Measurements from ENCODE around the gene ABI1.

Gene ABI1

GRCh38 chr10:26832960-26833359 lies 27.8 kb downstream of the ABI1 start:
- no peaks in the 10 kb centered on the region for H3K27me3 ChIP-seq (replicated peaks)
- H3K36me3 ChIP-seq (replicated peaks), result no peaks in the 10 kb centered on the region
- no peak overlapping the region for H3K27ac ChIP-seq
- in situ Hi-C loops (cut with HindIII; ENCODE audit: low pct_ligation_motif_present, low sequenced_read_pairs), result no loop called here
- DNase-seq, result no peak
- H3K4me3 ChIP-seq (ENCODE audit: low read depth, low read length), result no peak overlapping the region
- TF ChIP-seq CTCF (IDR thresholded peaks at IDR 0.05; ENCODE audit: low read depth, low read length, missing control alignments), result no peak

DNA sequence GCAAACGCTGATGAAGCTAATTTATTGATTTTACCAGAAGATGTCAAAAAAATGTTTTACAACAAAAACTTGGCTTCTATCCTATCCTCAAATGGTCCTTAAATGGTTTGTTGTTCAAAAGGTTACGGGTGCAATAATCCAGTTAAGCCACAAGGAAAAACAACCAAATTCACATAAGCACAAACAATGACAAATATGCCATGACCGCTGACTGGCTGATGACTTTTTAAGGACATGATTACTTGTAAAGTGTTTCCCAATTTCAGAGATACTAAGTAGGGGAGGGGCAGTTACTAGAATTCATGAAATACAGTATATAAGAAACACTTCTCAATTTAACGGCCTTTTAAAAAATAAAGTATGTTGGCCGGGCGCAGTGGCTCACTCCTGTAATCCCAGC lies 28.8 kb downstream of the ABI1 start:
- no peak for DNase-seq
- no peak for TF ChIP-seq CTCF (IDR thresholded peaks at IDR 0.05; ENCODE audit: low read depth, low read length, missing control alignments)
- Histone ChIP-seq H3K36me3 (replicated peaks) (no peaks in the 10 kb centered on the region), H3K4me3 (ENCODE audit: low read depth, low read length) (no peak overlapping the region), H3K27ac (no peak overlapping the region), H3K27me3 (replicated peaks) (no peaks in the 10 kb centered on the region)
- in situ Hi-C loops (cut with HindIII; ENCODE audit: low pct_ligation_motif_present, low sequenced_read_pairs), result no loop called here

- H3K4me3 ChIP-seq (ENCODE audit: low read depth, low read length), result no peak overlapping the region
Observed at GRCh38 chr10:26829810-26830515, 30.8 kb downstream of the ABI1 start.

GRCh38 chr10:26824015-26824690 lies 36.6 kb downstream of the ABI1 start:
- Histone ChIP-seq H3K4me3 (ENCODE audit: low read depth, low read length) (no peak overlapping the region), H3K36me3 (replicated peaks) (no peaks in the 10 kb centered on the region), H3K27ac (no peak overlapping the region), H3K27me3 (replicated peaks) (no peaks in the 10 kb centered on the region)
- DNase-seq, result no peak
- in situ Hi-C loops (cut with HindIII; ENCODE audit: low pct_ligation_motif_present, low sequenced_read_pairs), result no loop called here
- no peak for TF ChIP-seq CTCF (IDR thresholded peaks at IDR 0.05; ENCODE audit: low read depth, low read length, missing control alignments)

More at GRCh38 chr10:26829810-26830515, 30.8 kb downstream of the ABI1 start:
- no peak for DNase-seq
- no peak overlapping the region for H3K27ac ChIP-seq
- no peaks in the 10 kb centered on the region for H3K27me3 ChIP-seq (replicated peaks)
- no peaks in the 10 kb centered on the region for H3K36me3 ChIP-seq (replicated peaks)
- in situ Hi-C loops (cut with HindIII; ENCODE audit: low pct_ligation_motif_present, low sequenced_read_pairs), result no loop called here
- TF ChIP-seq CTCF (IDR thresholded peaks at IDR 0.05; ENCODE audit: low read depth, low read length, missing control alignments), result no peak

GRCh38 chr10:26821699-26822570 lies 38.8 kb downstream of the ABI1 start:
- in situ Hi-C loops (cut with HindIII; ENCODE audit: low pct_ligation_motif_present, low sequenced_read_pairs), result no loop called here
- Histone ChIP-seq H3K36me3 (replicated peaks) (no peaks in the 10 kb centered on the region), H3K27ac (no peak overlapping the region), H3K4me3 (ENCODE audit: low read depth, low read length) (no peak overlapping the region), H3K27me3 (replicated peaks) (no peaks in the 10 kb centered on the region)
- TF ChIP-seq CTCF (IDR thresholded peaks at IDR 0.05; ENCODE audit: low read depth, low read length, missing control alignments), result no peak
- DNase-seq, result no peak
